ENCODE data around the gene TEAD4.

GRCh38 chr12:3075315-3075714 lies 116.1 kb downstream of the TEAD4 start:
- no peak for TF ChIP-seq CTCF (conservative IDR thresholded peaks at IDR 0.05; ENCODE audit: low read length)
- TF ChIP-seq EZH2phosphoT487 (IDR thresholded peaks at IDR 0.05; ENCODE audit: borderline replicate concordance, low read depth, low read length), result no peak

Measured in OCI-LY7 (cell line).